ENCODE measurements around the gene UBAP2L. TPM values are rescaled to one million over a fixed set of nuclear protein-coding genes. Genes with fewer than 3 reads are reported as not detected.

The UBAP2L gene
- total and polyA plus RNA-seq, 5 donors from 2014 or later, result 40.8 to 194 (median 48.2) TPM

- DNase-seq (no peak), ATAC-seq (ENCODE audit: low read depth in 2 of 2) (peak in 1 of 2 donors; percentile 46)
- Histone ChIP-seq H3K27ac (ENCODE audit: insufficient read depth, low read length, poor library complexity, severe bottlenecking) (peak within 1 kb of the TSS; percentile 41), H3K27me3 (ENCODE audit: control insufficient read depth, insufficient read depth, low read length) (no peaks in the 10 kb centered on the region), H3K4me1 (ENCODE audit: control insufficient read depth, insufficient read depth, low read length, poor library complexity, severe bottlenecking) (no peaks in the 10 kb centered on the region), H3K36me3 (ENCODE audit: control insufficient read depth, insufficient read depth, low read length) (peaks cover 40% of the 10 kb centered on the region), H3K4me3 (ENCODE audit: low read depth, low read length) (no peak within 1 kb of the TSS), H3K9me3 (ENCODE audit: control insufficient read depth in 2 of 2, low read length in 2 of 2) (no peaks in the 10 kb centered on the region)
- H3K4me1 Mint-ChIP-seq, result peaks cover 0 to 10% (median 5%) of the 10 kb centered on the region in 4 donors
- peak within 1 kb of the TSS; percentile 39 to 79 (median 44) for H3K27ac Mint-ChIP-seq
- H3K36me3 Mint-ChIP-seq, result peaks cover 28% of the 10 kb centered on the region
- H3K27me3 Mint-ChIP-seq, result no peaks in the 10 kb centered on the region
- no peak within 1 kb of the TSS for H3K4me3 Mint-ChIP-seq
- no peaks in the 10 kb centered on the region for H3K9me3 Mint-ChIP-seq
Observed at GRCh38 chr1:154206196-154206595, 14.6 kb upstream of the UBAP2L start, which contains the start of gene CFAP141. TSS of gene CFAP141 (minus strand) at chr1:154206333. CDS start at chr1:154206307, 26 bp downstream.

- DNase-seq (no peak), ATAC-seq (ENCODE audit: low read depth in 2 of 2) (no peak)
- Mint-ChIP-seq H3K9me3 (no peaks in the 10 kb centered on the region), H3K36me3 (peaks cover 32% of the 10 kb centered on the region), H3K27me3 (no peaks in the 10 kb centered on the region), H3K4me1 (peaks cover 0 to 10% (median 6%) of the 10 kb centered on the region in 4 donors), H3K27ac (no peak overlapping the region), H3K4me3 (no peak overlapping the region)
- H3K4me3 ChIP-seq (ENCODE audit: low read depth, low read length), result no peak overlapping the region
- no peaks in the 10 kb centered on the region for H3K4me1 ChIP-seq (ENCODE audit: control insufficient read depth, insufficient read depth, low read length, poor library complexity, severe bottlenecking)
- no peak overlapping the region for H3K27ac ChIP-seq (ENCODE audit: insufficient read depth, low read length, poor library complexity, severe bottlenecking)
- no peaks in the 10 kb centered on the region for H3K9me3 ChIP-seq (ENCODE audit: control insufficient read depth in 2 of 2, low read length in 2 of 2)
- H3K27me3 ChIP-seq (ENCODE audit: control insufficient read depth, insufficient read depth, low read length), result no peaks in the 10 kb centered on the region
- peaks cover 49% of the 10 kb centered on the region for H3K36me3 ChIP-seq (ENCODE audit: control insufficient read depth, insufficient read depth, low read length)
Observed at GRCh38 chr1:154207262-154207661, 13.5 kb upstream of the UBAP2L start.

- no peak for DNase-seq
- no peaks in the 10 kb centered on the region for H3K4me1 ChIP-seq (ENCODE audit: control insufficient read depth, insufficient read depth, low read length, poor library complexity, severe bottlenecking)
- H3K4me3 ChIP-seq (ENCODE audit: low read depth, low read length), result no peak overlapping the region
- no peaks in the 10 kb centered on the region for H3K9me3 Mint-ChIP-seq
- peaks cover 38% of the 10 kb centered on the region for H3K36me3 Mint-ChIP-seq
- no peak overlapping the region for H3K4me3 Mint-ChIP-seq
- peaks cover 0 to 16% (median 8%) of the 10 kb centered on the region in 4 donors for H3K4me1 Mint-ChIP-seq
- H3K36me3 ChIP-seq (ENCODE audit: control insufficient read depth, insufficient read depth, low read length), result peaks cover 65% of the 10 kb centered on the region
- H3K27me3 ChIP-seq (ENCODE audit: control insufficient read depth, insufficient read depth, low read length), result no peaks in the 10 kb centered on the region
- peak overlapping the region in 1 of 3 donors; percentile 66 for H3K27ac Mint-ChIP-seq
- no peak overlapping the region for H3K27ac ChIP-seq (ENCODE audit: insufficient read depth, low read length, poor library complexity, severe bottlenecking)
- H3K9me3 ChIP-seq (ENCODE audit: control insufficient read depth in 2 of 2, low read length in 2 of 2), result no peaks in the 10 kb centered on the region
- no peak for ATAC-seq (ENCODE audit: low read depth in 2 of 2)
- no peaks in the 10 kb centered on the region for H3K27me3 Mint-ChIP-seq
Observed at GRCh38 chr1:154208677-154209388, 11.9 kb upstream of the UBAP2L start.

- Histone ChIP-seq H3K4me1 (ENCODE audit: control insufficient read depth, insufficient read depth, low read length, poor library complexity, severe bottlenecking) (no peaks in the 10 kb centered on the region), H3K4me3 (ENCODE audit: low read depth, low read length) (no peak overlapping the region), H3K9me3 (ENCODE audit: control insufficient read depth in 2 of 2, low read length in 2 of 2) (no peaks in the 10 kb centered on the region), H3K27me3 (ENCODE audit: control insufficient read depth, insufficient read depth, low read length) (no peaks in the 10 kb centered on the region), H3K36me3 (ENCODE audit: control insufficient read depth, insufficient read depth, low read length) (peaks cover 67% of the 10 kb centered on the region), H3K27ac (ENCODE audit: insufficient read depth, low read length, poor library complexity, severe bottlenecking) (no peak overlapping the region)
- H3K9me3 Mint-ChIP-seq, result no peaks in the 10 kb centered on the region
- H3K4me3 Mint-ChIP-seq, result no peak overlapping the region
- no peaks in the 10 kb centered on the region for H3K27me3 Mint-ChIP-seq
- H3K27ac Mint-ChIP-seq, result peak overlapping the region in 2 of 3 donors; percentile 13 to 18
- H3K36me3 Mint-ChIP-seq, result peaks cover 26% of the 10 kb centered on the region
- DNase-seq (no peak), ATAC-seq (ENCODE audit: low read depth in 2 of 2) (no peak)
- H3K4me1 Mint-ChIP-seq, result peaks cover 0 to 19% (median 11%) of the 10 kb centered on the region in 4 donors
Observed at GRCh38 chr1:154212083-154212482, 8.7 kb upstream of the UBAP2L start.

- ATAC-seq (ENCODE audit: low read depth in 2 of 2), result no peak
- H3K4me1 ChIP-seq (ENCODE audit: control insufficient read depth, insufficient read depth, low read length, poor library complexity, severe bottlenecking), result peaks cover 6% of the 10 kb centered on the region
- Mint-ChIP-seq H3K27ac (no peak overlapping the region), H3K4me1 (peaks cover 0 to 25% (median 19%) of the 10 kb centered on the region in 4 donors), H3K27me3 (no peaks in the 10 kb centered on the region), H3K36me3 (peaks cover 30% of the 10 kb centered on the region), H3K9me3 (no peaks in the 10 kb centered on the region), H3K4me3 (no peak overlapping the region)
- no peak overlapping the region for H3K27ac ChIP-seq (ENCODE audit: insufficient read depth, low read length, poor library complexity, severe bottlenecking)
- no peak overlapping the region for H3K4me3 ChIP-seq (ENCODE audit: low read depth, low read length)
- H3K9me3 ChIP-seq (ENCODE audit: control insufficient read depth in 2 of 2, low read length in 2 of 2), result no peaks in the 10 kb centered on the region
- no peak for DNase-seq
- no peaks in the 10 kb centered on the region for H3K27me3 ChIP-seq (ENCODE audit: control insufficient read depth, insufficient read depth, low read length)
- H3K36me3 ChIP-seq (ENCODE audit: control insufficient read depth, insufficient read depth, low read length), result peaks cover 68% of the 10 kb centered on the region
Observed at GRCh38 chr1:154213274-154213673, 7.5 kb upstream of the UBAP2L start.

GRCh38 chr1:154218545-154218944 lies 2.2 kb upstream of the UBAP2L start:
- Mint-ChIP-seq H3K9me3 (peaks cover 0 to 3% (median 0%) of the 10 kb centered on the region in 7 donors), H3K4me1 (peaks cover 31 to 64% (median 47%) of the 10 kb centered on the region in 4 donors), H3K4me3 (peak overlapping the region; percentile 91 to 99 (median 94)), H3K36me3 (peaks cover 18% of the 10 kb centered on the region), H3K27me3 (no peaks in the 10 kb centered on the region), H3K27ac (peak overlapping the region in 2 of 3 donors; percentile 60 to 100)
- Histone ChIP-seq H3K9me3 (ENCODE audit: control insufficient read depth in 2 of 2, low read length in 2 of 2) (no peaks in the 10 kb centered on the region), H3K4me3 (ENCODE audit: low read depth, low read length) (peak overlapping the region; percentile 88), H3K27ac (ENCODE audit: insufficient read depth, low read length, poor library complexity, severe bottlenecking) (peak overlapping the region; percentile 99), H3K36me3 (ENCODE audit: control insufficient read depth, insufficient read depth, low read length) (peaks cover 35% of the 10 kb centered on the region), H3K4me1 (ENCODE audit: control insufficient read depth, insufficient read depth, low read length, poor library complexity, severe bottlenecking) (peaks cover 47% of the 10 kb centered on the region), H3K27me3 (ENCODE audit: control insufficient read depth, insufficient read depth, low read length) (no peaks in the 10 kb centered on the region)
- DNase-seq, result no peak
- no peak for ATAC-seq (ENCODE audit: low read depth in 2 of 2)

- H3K36me3 Mint-ChIP-seq, result peaks cover 16% of the 10 kb centered on the region
- peaks cover 0 to 3% (median 0%) of the 10 kb centered on the region in 7 donors for H3K9me3 Mint-ChIP-seq
- ATAC-seq (ENCODE audit: low read depth in 2 of 2) (no peak), DNase-seq (peak in 1 of 3 donors; percentile 15)
- H3K4me3 Mint-ChIP-seq, result peak overlapping the region; percentile 91 to 99 (median 94)
- Histone ChIP-seq H3K27me3 (ENCODE audit: control insufficient read depth, insufficient read depth, low read length) (no peaks in the 10 kb centered on the region), H3K36me3 (ENCODE audit: control insufficient read depth, insufficient read depth, low read length) (peaks cover 25% of the 10 kb centered on the region), H3K27ac (ENCODE audit: insufficient read depth, low read length, poor library complexity, severe bottlenecking) (peak overlapping the region; percentile 99), H3K4me1 (ENCODE audit: control insufficient read depth, insufficient read depth, low read length, poor library complexity, severe bottlenecking) (peaks cover 53% of the 10 kb centered on the region), H3K9me3 (ENCODE audit: control insufficient read depth in 2 of 2, low read length in 2 of 2) (no peaks in the 10 kb centered on the region), H3K4me3 (ENCODE audit: low read depth, low read length) (peak overlapping the region; percentile 88)
- H3K27me3 Mint-ChIP-seq, result no peaks in the 10 kb centered on the region
- H3K27ac Mint-ChIP-seq, result peak overlapping the region; percentile 99 to 100 (median 99)
- H3K4me1 Mint-ChIP-seq, result peaks cover 41 to 72% (median 51%) of the 10 kb centered on the region in 4 donors
Observed at GRCh38 chr1:154219541-154219940, 1.2 kb upstream of the UBAP2L start.

GRCh38 chr1:154220970-154221277 lies 169 bp downstream of the UBAP2L start:
- H3K4me1 Mint-ChIP-seq, result peaks cover 45 to 85% (median 63%) of the 10 kb centered on the region in 4 donors

More at GRCh38 chr1:154220970-154221277, 169 bp downstream of the UBAP2L start:
- H3K9me3 Mint-ChIP-seq, result peaks cover 0 to 3% (median 0%) of the 10 kb centered on the region in 7 donors
- Histone ChIP-seq H3K27me3 (ENCODE audit: control insufficient read depth, insufficient read depth, low read length) (no peaks in the 10 kb centered on the region), H3K27ac (ENCODE audit: insufficient read depth, low read length, poor library complexity, severe bottlenecking) (peak overlapping the region; percentile 99), H3K9me3 (ENCODE audit: control insufficient read depth in 2 of 2, low read length in 2 of 2) (no peaks in the 10 kb centered on the region), H3K36me3 (ENCODE audit: control insufficient read depth, insufficient read depth, low read length) (peaks cover 34% of the 10 kb centered on the region), H3K4me3 (ENCODE audit: low read depth, low read length) (no peak overlapping the region), H3K4me1 (ENCODE audit: control insufficient read depth, insufficient read depth, low read length, poor library complexity, severe bottlenecking) (peaks cover 58% of the 10 kb centered on the region)
- peak overlapping the region; percentile 99 to 100 (median 99) for H3K27ac Mint-ChIP-seq
- H3K36me3 Mint-ChIP-seq, result peaks cover 28% of the 10 kb centered on the region
- ATAC-seq (ENCODE audit: low read depth in 2 of 2), result no peak
- no peaks in the 10 kb centered on the region for H3K27me3 Mint-ChIP-seq
- peak overlapping the region; percentile 91 to 99 (median 96) for H3K4me3 Mint-ChIP-seq
- DNase-seq, result no peak

Data from CD4-positive, CD25-positive, alpha-beta regulatory T cell (primary cell).